OCI-LY1 (cell line): ENCODE results near the gene DENND5A.

Source experiments
- CTCF ChIP-seq: fragments of 200-600 bp; sonication (generic), shearing (Covaris generic); IDR thresholded peaks from 2 replicates; pipeline ENCODE4 v1.5.1; 2017; ENCODE audit warnings: mild to moderate bottlenecking, antibody characterized with exemption, low read length, moderate library complexity, mixed read lengths
- EZH2 ChIP-seq: fragments of 200-600 bp; sonication (generic), shearing (Covaris generic); IDR thresholded peaks from 2 replicates; pipeline ENCODE4 v1.8.0; 2017; ENCODE audit warnings: borderline replicate concordance, mixed run types, mild to moderate bottlenecking, antibody characterized with exemption, low read length, moderate library complexity, mixed read lengths

DNA sequence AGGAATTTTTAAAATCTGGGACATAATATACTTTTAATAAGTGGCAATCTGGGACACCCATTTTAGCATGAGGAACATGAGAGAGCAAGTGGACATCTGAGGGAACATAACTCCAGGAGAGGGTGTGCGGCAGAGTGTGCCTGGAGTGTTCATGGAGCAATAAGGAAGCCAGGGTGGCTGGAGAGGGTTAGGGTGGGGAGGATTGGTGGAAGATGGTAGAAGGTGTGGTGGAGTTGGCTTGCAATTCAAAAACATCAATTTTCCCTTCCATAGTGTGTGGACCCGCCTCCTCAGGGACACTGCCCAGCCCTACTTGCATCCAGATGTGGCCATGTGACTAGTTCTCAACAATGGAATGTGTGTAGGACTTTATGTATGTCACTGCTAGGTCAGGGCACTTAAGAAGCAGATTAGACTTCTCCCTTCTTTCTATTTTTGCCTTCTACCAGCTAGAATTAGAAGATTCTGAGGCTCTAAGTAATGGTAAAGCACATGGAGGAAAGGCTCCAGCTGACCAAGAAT lies 4.4 kb upstream of the DENND5A start:
- no peak for TF ChIP-seq CTCF
- no peak for TF ChIP-seq EZH2
